Endothelial cell (in vitro differentiated cells): ENCODE results near the gene RASL10A. TPM values are rescaled to one million over a fixed set of nuclear protein-coding genes. Genes with fewer than 3 reads are reported as not detected.
"Not testable (repeated sequence)": the region's sequence is repeated elsewhere in the genome, so short reads cannot be mapped to it uniquely, and the experiment has no call there.

Experiments
- DNase-seq: peaks from one replicate; pipeline ENCODE4 v3.0.0; 2021; ENCODE audit warnings: low spot score
- H3K27ac Mint-ChIP-seq: one replicate; pipeline ENCODE4 v1.8.0; 2021; ENCODE audit warnings: mixed read lengths, inconsistent platforms; ENCODE audit not compliant: unreplicated experiment
- H3K27me3 Mint-ChIP-seq: one replicate; pipeline ENCODE4 v1.8.0; 2021; ENCODE audit warnings: mild to moderate bottlenecking, moderate library complexity, mixed read lengths, inconsistent platforms; ENCODE audit not compliant: unreplicated experiment
- H3K36me3 Mint-ChIP-seq: one replicate; pipeline ENCODE4 v1.8.0; 2021; ENCODE audit warnings: mild to moderate bottlenecking, low read depth, mixed read lengths, inconsistent platforms; ENCODE audit not compliant: unreplicated experiment
- H3K4me1 Mint-ChIP-seq: one replicate; pipeline ENCODE4 v1.8.0; 2021; ENCODE audit warnings: mild to moderate bottlenecking, mixed read lengths, inconsistent platforms; ENCODE audit not compliant: unreplicated experiment
- H3K4me3 Mint-ChIP-seq: one replicate; pipeline ENCODE4 v1.8.0; 2021; ENCODE audit warnings: mild to moderate bottlenecking, mixed read lengths, inconsistent platforms; ENCODE audit not compliant: unreplicated experiment
- H3K9me3 Mint-ChIP-seq: one replicate; pipeline ENCODE4 v1.8.0; 2021; ENCODE audit warnings: mixed read lengths, inconsistent platforms; ENCODE audit not compliant: unreplicated experiment
- long read RNA-seq: library from polyadenylated mRNA; unstranded; transcript quantifications from one replicate; pipeline ENCODE4 v2.0.0, GENCODE V29; 2020; ENCODE audit not compliant: unreplicated experiment
- total RNA-seq: library from RNA; stranded (reverse); fragmentation: NEBNext Ultra II Directional; extraction: Animal tissue kit (Norgen Biotek cat#: 25700); gene quantifications from one replicate; pipeline ENCODE4 v1.2.1, GENCODE V29; 2021; ENCODE audit not compliant: unreplicated experiment
- TF ChIP-seq, protein P1 (sequence below): fragments of 200-600 bp; sonication (generic); IDR thresholded peaks from one replicate; pipeline ENCODE4 v1.5.0; 2021; ENCODE audit warnings: antibody characterized with exemption; ENCODE audit not compliant: unreplicated experiment

Gene RASL10A, protein sequence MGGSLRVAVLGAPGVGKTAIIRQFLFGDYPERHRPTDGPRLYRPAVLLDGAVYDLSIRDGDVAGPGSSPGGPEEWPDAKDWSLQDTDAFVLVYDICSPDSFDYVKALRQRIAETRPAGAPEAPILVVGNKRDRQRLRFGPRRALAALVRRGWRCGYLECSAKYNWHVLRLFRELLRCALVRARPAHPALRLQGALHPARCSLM
- total RNA-seq, result 30.1 TPM
- long read RNA-seq, transcript RASL10A-201 (3 exons, 1,490 nt), result major isoform, 10 of 13 reads
- long read RNA-seq, partial matches to known transcripts, result 1 of 13 reads
- long read RNA-seq, other reads (novel, unspliced or antisense), result 0 of 13 reads

DNA sequence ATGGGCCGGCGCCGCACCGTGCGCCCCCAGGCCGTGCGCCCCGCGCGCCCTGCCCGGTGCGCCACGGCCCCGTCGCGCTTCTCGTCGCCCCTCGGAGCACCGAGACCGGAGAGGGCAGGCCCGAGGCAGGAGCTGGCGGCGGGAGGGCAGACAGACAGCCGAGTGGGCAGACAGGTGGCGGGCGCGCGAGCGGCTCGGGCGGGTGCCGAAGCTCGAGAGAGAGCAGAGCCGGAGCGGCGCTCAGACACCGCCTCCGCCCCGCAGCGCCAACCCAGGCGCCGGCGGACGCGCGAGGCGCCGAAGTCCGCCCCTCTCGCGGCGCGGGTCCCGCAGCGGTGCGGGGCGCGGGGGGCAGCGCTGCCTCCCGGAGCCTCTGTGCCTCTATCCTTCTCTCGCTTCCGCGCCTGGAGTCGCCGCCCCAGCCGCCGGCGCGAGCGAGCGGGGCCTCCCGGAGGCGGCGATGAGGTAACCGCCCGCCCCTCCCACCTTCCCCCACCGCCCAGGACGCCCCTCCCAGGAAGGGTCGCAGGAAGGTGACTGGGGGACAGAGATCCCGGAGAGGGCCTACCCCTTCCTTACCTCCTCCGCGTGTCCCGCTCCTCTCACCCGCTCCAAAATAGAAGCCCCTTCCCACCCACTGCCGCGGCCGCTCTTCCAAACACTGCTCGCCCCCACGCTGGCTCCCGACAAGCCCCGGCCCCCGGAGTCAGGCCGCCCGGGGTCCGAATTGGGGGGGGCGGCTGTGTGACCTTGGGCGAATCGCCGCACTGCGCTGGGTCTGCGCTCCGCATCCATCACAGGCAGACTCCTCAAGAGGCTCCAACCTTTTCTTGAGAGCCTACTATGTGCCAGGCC, at the start of gene RASL10A:
Gene RASL10A (minus strand): TSS at position 412 of the 855 bp plus-strand sequence. CDS start 451 bp downstream, outside the sequence.
- Mint-ChIP-seq H3K9me3 (no peaks in the 10 kb centered on the region), H3K27me3 (peaks cover 22% of the 10 kb centered on the region), H3K36me3 (peaks cover 32% of the 10 kb centered on the region), H3K27ac (peak within 1 kb of the TSS; percentile 91), H3K4me1 (peaks cover 30% of the 10 kb centered on the region), H3K4me3 (peak within 1 kb of the TSS; percentile 92)
- peak; percentile 56 for DNase-seq
- TF ChIP-seq, protein P1, sequence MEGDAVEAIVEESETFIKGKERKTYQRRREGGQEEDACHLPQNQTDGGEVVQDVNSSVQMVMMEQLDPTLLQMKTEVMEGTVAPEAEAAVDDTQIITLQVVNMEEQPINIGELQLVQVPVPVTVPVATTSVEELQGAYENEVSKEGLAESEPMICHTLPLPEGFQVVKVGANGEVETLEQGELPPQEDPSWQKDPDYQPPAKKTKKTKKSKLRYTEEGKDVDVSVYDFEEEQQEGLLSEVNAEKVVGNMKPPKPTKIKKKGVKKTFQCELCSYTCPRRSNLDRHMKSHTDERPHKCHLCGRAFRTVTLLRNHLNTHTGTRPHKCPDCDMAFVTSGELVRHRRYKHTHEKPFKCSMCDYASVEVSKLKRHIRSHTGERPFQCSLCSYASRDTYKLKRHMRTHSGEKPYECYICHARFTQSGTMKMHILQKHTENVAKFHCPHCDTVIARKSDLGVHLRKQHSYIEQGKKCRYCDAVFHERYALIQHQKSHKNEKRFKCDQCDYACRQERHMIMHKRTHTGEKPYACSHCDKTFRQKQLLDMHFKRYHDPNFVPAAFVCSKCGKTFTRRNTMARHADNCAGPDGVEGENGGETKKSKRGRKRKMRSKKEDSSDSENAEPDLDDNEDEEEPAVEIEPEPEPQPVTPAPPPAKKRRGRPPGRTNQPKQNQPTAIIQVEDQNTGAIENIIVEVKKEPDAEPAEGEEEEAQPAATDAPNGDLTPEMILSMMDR, result no peak

DNA sequence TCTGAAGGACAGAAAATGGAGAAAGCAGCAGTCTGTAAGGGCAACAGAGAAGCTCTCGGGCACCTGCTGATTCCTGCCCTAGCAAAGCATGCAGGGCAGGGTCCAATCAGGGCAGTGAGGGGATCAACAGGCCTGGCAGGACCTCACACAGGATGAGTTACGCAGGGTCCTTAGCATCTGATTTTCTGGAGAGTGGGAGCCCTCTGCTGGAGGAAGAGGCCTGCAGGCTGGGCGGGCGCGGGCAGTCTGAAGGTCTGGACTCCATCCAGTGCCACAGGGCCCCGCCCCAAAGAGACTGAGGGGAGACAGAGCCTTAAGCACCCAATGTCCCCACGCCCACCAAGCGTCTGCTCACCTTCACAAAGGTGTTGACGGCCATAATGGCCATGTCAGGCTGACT, 44.0 kb upstream of the RASL10A start:
- H3K4me1 Mint-ChIP-seq, result peaks cover 34% of the 10 kb centered on the region
- peaks cover 51% of the 10 kb centered on the region for H3K36me3 Mint-ChIP-seq
- no peak overlapping the region for H3K4me3 Mint-ChIP-seq
- H3K27ac Mint-ChIP-seq, result peak overlapping the region; percentile 43
- H3K27me3 Mint-ChIP-seq, result peaks cover 9% of the 10 kb centered on the region
- TF ChIP-seq, protein P1, result no peak
- no peaks in the 10 kb centered on the region for H3K9me3 Mint-ChIP-seq
- peak; percentile 54 for DNase-seq

DNA sequence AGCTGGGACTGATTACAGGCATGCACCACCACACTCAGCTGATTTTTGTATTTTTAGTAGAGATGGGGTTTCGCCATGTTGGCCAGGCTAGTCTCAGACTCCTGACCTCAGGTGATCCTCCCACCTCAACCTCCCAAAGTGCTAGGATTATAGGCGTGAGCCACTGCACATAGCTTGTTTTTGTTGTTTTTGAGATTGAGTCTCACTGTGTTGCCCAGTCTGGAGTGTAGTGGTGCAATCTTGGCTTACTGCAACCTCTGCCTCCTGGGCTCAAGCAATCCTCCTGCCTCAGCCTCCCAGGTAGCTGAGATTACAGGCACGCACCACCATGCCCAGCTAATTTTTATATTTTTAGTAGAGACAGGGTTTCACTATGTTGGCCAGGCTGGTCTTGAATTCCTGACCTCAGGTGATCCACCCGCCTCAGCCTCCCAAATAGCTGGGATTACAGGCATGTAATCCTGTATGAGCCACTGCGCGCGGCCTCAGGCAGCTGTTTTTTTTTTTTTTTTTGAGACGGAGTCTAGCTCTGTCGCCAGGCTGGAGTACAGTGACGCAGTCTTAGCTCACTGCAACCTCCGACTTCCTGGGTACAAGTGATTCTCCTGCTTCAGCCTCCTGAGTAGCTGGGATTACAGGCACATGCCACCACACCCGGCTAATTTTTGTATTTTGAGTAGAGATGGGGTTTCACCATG, 41.8 kb upstream of the RASL10A start:
- peaks cover 28% of the 10 kb centered on the region for H3K4me1 Mint-ChIP-seq
- H3K27me3 Mint-ChIP-seq, result peaks cover 10% of the 10 kb centered on the region
- H3K9me3 Mint-ChIP-seq, DNase-seq, H3K27ac Mint-ChIP-seq, H3K4me3 Mint-ChIP-seq: not testable (repeated sequence)
- H3K36me3 Mint-ChIP-seq, result peaks cover 64% of the 10 kb centered on the region

DNA sequence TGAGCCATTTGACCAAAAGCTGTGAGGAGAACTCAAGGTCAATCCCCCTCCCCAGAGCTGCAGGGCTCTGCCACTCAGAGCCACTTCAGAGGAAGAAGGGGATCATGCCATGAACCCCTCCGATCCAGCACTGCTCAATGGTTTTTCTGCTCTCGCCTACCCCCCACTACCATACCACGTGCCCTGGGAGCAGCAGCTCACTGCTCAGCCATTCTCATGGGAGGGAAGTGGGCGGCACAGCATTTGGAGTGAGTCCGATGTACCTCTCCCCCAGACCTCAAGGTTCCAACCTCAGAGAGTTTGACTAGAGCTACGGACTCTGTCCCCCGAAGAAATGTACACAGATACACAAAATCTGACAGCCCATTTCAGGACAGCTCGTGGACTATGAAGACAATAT, 38.4 kb upstream of the RASL10A start:
- no peak overlapping the region for H3K27ac Mint-ChIP-seq
- no peak for DNase-seq
- TF ChIP-seq, protein P1, result no peak
- peaks cover 4% of the 10 kb centered on the region for H3K27me3 Mint-ChIP-seq
- no peaks in the 10 kb centered on the region for H3K4me1 Mint-ChIP-seq
- H3K36me3 Mint-ChIP-seq, result peaks cover 56% of the 10 kb centered on the region
- no peak overlapping the region for H3K4me3 Mint-ChIP-seq
- H3K9me3 Mint-ChIP-seq, result no peaks in the 10 kb centered on the region

DNA sequence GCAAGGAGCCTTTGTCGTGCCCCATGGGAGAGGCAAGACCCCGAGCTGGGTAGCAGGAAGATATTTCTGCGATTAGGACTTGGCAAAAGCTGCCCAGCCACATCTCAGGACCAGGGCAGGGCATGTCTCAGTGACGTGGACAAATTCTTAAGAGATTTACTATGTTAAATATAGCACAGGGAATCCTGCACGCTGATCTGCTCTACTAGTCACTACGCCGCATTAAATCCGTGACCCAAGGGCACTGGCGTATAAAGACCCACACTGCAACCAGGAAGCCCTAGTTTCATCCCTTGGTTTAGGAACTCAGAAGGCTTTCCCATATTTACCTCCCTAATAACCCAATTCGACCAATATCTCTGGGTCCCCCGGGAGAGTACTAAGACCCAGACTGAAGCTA, 37.8 kb upstream of the RASL10A start:
- peaks cover 4% of the 10 kb centered on the region for H3K27me3 Mint-ChIP-seq
- DNase-seq, result no peak
- TF ChIP-seq, protein P1, result no peak
- H3K9me3 Mint-ChIP-seq, result no peaks in the 10 kb centered on the region
- peak overlapping the region; percentile 43 for H3K4me3 Mint-ChIP-seq
- no peak overlapping the region for H3K27ac Mint-ChIP-seq
- peaks cover 60% of the 10 kb centered on the region for H3K36me3 Mint-ChIP-seq
- H3K4me1 Mint-ChIP-seq, result no peaks in the 10 kb centered on the region
